ENCODE data around the gene SLC35G6.

The SLC35G6 gene

GRCh38 chr17:7441266-7441665 is 40.0 kb upstream of the SLC35G6 start:
- Mint-ChIP-seq H3K27ac (peak overlapping the region; percentile 97 to 99 (median 99)), H3K9me3 (no peaks in the 10 kb centered on the region), H3K36me3 (ENCODE audit: low read depth) (no peaks in the 10 kb centered on the region), H3K4me3 (peak overlapping the region; percentile 97 to 99 (median 98)), H3K4me1 (peaks cover 71% of the 10 kb centered on the region), H3K27me3 (ENCODE audit: low read depth) (peaks cover 16% of the 10 kb centered on the region)
- TF ChIP-seq CTCF (IDR thresholded peaks at IDR 0.05; ENCODE audit: unreplicated experiment in 3 of 3): no peak

- Mint-ChIP-seq H3K4me3 (peak overlapping the region; percentile 54 to 98 (median 68)), H3K4me1 (peaks cover 75% of the 10 kb centered on the region), H3K36me3 (ENCODE audit: low read depth) (no peaks in the 10 kb centered on the region), H3K27ac (peak overlapping the region; percentile 97 to 99 (median 99)), H3K27me3 (ENCODE audit: low read depth) (peaks cover 9% of the 10 kb centered on the region), H3K9me3 (no peaks in the 10 kb centered on the region)
- TF ChIP-seq CTCF (IDR thresholded peaks at IDR 0.05; ENCODE audit: unreplicated experiment in 3 of 3): no peak
These were observed 39.1 kb upstream of the SLC35G6 start for GRCh38 chr17:7442142-7442541.

- H3K27ac Mint-ChIP-seq: peak overlapping the region; percentile 66 to 86 (median 85)
- H3K9me3 Mint-ChIP-seq: no peaks in the 10 kb centered on the region
- H3K4me3 Mint-ChIP-seq: peak overlapping the region; percentile 82 to 94 (median 86)
- H3K27me3 Mint-ChIP-seq (ENCODE audit: low read depth): peaks cover 4% of the 10 kb centered on the region
- no peak for TF ChIP-seq CTCF (IDR thresholded peaks at IDR 0.05; ENCODE audit: unreplicated experiment in 3 of 3)
- H3K36me3 Mint-ChIP-seq (ENCODE audit: low read depth): peaks cover 4% of the 10 kb centered on the region
- H3K4me1 Mint-ChIP-seq: peaks cover 72% of the 10 kb centered on the region
These were observed 37.5 kb upstream of the SLC35G6 start for GRCh38 chr17:7443499-7444485.

GRCh38 chr17:7444682-7445618 is 36.3 kb upstream of the SLC35G6 start, which contains the start of gene CHRNB1:
TSS of gene CHRNB1 (plus strand) at chr17:7445061. CDS start at chr17:7445128, 67 bp downstream.
- Mint-ChIP-seq H3K4me3 (peak within 1 kb of the TSS; percentile 82 to 94 (median 86)), H3K9me3 (no peaks in the 10 kb centered on the region), H3K27ac (peak within 1 kb of the TSS; percentile 86 to 90 (median 87)), H3K36me3 (ENCODE audit: low read depth) (peaks cover 5% of the 10 kb centered on the region), H3K4me1 (peaks cover 69% of the 10 kb centered on the region), H3K27me3 (ENCODE audit: low read depth) (peaks cover 4% of the 10 kb centered on the region)
- TF ChIP-seq CTCF (IDR thresholded peaks at IDR 0.05; ENCODE audit: unreplicated experiment in 3 of 3): peak in 2 of 3 experiments; percentile 7 to 11

- peak overlapping the region; percentile 86 to 90 (median 87) for H3K27ac Mint-ChIP-seq
- H3K9me3 Mint-ChIP-seq: no peaks in the 10 kb centered on the region
- H3K4me3 Mint-ChIP-seq: peak overlapping the region; percentile 82 to 94 (median 86)
- peaks cover 63% of the 10 kb centered on the region for H3K4me1 Mint-ChIP-seq
- peaks cover 5% of the 10 kb centered on the region for H3K36me3 Mint-ChIP-seq (ENCODE audit: low read depth)
- H3K27me3 Mint-ChIP-seq (ENCODE audit: low read depth): peaks cover 4% of the 10 kb centered on the region
- no peak for TF ChIP-seq CTCF (IDR thresholded peaks at IDR 0.05; ENCODE audit: unreplicated experiment in 3 of 3)
These were observed 35.7 kb upstream of the SLC35G6 start for GRCh38 chr17:7445619-7445968.

Data from nephron (organoid).